GM12875 (cell line): Measurements from ENCODE around the gene EGR2.
"Not testable (repeated sequence)": the region's sequence is repeated elsewhere in the genome, so short reads cannot be mapped to it uniquely, and the experiment has no call there.

ENCODE experiments used
- H3K4me3 ChIP-seq: one replicate; pipeline ENCODE4 v1.5.1; 2011; ENCODE audit warnings: low read depth, low read length, control low read depth
- TF ChIP-seq, protein P1 (sequence below): IDR thresholded peaks from 2 replicates; pipeline ENCODE4 v1.5.1; 2011; ENCODE audit warnings: low read depth, mild to moderate bottlenecking, control low read depth, inconsistent platforms, low read length, moderate library complexity, borderline replicate concordance; ENCODE audit not compliant: insufficient read depth

EGR2 gene

DNA sequence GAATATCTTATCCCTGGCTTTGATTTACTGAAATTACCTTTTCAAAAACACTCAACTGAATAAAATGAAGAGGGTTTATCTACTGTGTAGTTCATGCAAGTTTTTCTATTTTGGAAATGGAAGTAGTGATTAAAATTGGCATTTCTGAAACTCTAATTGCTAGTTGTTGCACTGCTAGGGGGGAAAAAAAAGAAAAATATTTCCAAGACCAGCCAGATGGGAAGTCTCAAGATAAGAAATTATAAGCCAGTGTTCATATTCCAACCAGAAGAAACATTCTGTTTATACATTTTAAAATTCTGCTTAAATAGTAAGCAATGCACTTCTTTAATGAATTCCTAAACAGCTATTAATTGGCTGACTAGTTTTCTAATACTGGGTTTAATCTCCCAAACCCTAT lies 21.1 kb downstream of the EGR2 start:
- TF ChIP-seq, protein P1, sequence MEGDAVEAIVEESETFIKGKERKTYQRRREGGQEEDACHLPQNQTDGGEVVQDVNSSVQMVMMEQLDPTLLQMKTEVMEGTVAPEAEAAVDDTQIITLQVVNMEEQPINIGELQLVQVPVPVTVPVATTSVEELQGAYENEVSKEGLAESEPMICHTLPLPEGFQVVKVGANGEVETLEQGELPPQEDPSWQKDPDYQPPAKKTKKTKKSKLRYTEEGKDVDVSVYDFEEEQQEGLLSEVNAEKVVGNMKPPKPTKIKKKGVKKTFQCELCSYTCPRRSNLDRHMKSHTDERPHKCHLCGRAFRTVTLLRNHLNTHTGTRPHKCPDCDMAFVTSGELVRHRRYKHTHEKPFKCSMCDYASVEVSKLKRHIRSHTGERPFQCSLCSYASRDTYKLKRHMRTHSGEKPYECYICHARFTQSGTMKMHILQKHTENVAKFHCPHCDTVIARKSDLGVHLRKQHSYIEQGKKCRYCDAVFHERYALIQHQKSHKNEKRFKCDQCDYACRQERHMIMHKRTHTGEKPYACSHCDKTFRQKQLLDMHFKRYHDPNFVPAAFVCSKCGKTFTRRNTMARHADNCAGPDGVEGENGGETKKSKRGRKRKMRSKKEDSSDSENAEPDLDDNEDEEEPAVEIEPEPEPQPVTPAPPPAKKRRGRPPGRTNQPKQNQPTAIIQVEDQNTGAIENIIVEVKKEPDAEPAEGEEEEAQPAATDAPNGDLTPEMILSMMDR, result no peak
- no peak overlapping the region for H3K4me3 ChIP-seq

DNA sequence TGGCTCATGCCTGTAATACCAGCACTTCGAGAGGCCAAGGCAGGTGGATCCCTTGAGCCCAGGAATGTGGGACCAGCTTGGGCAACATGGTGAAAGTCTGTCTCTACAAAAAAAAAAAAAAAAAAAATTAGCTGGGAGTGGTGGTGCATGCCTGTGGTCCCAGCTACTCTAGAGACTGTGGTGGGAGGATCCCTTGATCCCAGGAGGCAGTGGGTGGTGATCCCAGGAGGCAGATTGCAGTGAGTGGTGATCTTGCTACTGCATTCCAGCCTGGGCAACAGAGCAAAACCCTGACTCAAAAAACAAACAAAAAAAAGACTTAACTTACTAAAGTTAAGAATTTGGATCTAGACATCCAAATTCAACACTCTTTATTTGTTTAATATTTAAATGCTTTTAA lies 21.9 kb downstream of the EGR2 start:
- no peak overlapping the region for H3K4me3 ChIP-seq
- TF ChIP-seq, protein P1, result no peak

DNA sequence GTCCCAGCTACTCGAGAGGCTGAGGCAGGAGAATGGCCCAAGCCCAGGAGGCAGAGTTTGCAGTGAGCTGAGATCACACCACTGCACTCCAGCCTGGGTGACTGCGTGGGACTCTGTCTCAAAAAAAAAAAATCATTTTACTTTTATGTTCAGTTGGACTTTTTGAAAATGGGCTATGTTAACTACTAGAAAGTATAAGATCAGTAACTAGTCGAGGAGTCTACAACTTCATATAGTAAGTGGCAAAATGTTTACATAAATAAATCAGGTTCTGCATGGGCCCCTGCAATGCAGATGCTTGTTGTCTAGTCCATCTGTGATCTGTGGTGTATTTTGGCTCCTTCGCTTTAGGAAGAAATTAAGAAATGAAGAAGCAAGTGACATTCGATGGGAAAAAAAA lies 23.9 kb downstream of the EGR2 start:
- TF ChIP-seq, protein P1, result no peak
- no peak overlapping the region for H3K4me3 ChIP-seq

DNA sequence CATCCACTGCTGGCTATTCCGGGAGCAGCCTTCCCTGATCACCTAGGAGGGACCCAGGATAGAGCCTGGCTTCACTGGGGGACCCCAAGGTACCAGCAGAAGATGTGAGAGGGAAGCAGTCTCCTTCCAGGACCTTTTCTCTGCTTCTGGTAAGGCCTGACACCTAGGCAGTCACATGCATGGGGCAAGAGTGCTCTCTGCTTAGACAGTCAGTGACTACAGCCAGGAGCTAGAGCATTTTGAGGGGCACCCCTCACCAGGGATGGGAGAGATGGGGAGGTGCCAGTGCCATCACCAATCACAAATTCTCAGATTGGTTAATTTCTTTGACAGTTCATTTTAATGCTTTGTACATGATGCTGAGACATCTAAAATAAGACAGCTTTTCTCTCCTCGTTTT lies 25.6 kb downstream of the EGR2 start:
- TF ChIP-seq, protein P1, result no peak

DNA sequence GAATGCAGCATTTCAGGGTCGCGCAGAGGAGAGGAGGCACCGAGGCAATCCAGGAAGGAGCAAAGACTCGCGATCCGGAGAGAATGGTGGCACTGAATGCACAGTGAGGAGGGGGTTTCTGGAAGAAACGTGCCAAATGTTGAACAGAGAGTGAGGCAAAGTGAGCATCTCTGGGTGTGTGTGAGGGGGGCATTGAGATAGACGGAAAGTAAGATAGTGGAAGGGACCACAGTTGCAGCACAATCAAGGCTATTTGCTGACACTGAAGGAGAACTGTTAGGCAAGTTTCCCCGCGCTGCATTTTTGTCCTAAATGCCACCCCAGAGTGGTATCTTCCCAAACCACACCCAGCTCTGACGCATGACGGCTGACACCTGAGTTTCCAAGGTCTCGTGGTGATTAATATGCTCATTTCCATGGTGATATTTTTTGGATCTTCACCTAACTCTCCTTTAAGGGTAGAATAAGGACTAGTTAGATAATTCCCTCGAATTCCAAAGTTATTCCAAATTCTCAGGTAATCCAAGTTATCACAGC lies 26.1 kb downstream of the EGR2 start:
- TF ChIP-seq, protein P1, result no peak
- no peak overlapping the region for H3K4me3 ChIP-seq

More for the DNA sequence above, 25.6 kb downstream of the EGR2 start:
- no peak overlapping the region for H3K4me3 ChIP-seq

DNA sequence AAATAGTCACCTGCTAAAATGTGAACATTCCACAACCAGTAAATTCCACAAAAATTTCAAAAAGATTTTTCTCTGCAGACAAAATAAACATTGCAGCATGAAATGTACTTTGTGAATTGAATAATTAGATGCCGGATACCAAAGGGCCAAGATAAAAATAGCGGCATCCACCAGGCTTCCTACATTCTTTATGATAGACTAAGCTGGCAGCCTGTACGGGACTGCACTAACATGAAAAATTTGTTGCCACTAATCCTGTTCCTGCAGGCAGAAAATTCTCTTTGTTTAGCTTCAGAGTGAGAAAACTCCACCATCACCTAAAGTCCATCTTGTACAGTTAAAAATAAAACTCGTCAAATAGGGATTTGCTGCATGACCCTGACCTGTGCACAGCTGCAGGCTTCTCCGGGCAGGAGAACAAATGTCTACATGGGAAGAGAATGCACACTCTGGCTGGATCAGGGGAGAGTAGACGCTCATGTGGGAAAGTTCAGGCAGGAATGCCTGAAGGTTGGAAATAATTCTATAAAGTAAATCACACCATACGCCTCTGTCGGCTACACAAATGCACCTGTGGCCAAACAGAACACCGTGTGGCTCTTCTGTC lies 27.2 kb downstream of the EGR2 start:
- TF ChIP-seq, protein P1, result no peak
- no peak overlapping the region for H3K4me3 ChIP-seq

DNA sequence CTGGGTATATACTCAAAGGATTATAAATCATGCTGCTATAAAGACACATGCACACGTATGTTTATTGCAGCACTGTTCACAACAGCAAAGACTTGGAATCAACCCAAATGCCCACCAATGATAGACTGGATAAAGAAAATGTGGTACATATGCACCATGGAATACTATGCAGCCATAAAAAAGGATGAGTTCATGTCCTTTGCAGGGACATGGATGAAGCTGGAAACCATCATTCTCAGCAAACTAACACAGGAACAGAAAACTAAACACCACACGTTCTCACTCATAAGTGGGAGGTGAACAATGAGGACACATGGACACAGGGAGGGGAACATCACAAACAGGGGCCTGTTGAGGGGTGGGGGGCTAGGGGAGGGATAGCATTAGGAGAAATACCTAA lies 27.9 kb downstream of the EGR2 start:
- H3K4me3 ChIP-seq, result not testable (repeated sequence)

DNA sequence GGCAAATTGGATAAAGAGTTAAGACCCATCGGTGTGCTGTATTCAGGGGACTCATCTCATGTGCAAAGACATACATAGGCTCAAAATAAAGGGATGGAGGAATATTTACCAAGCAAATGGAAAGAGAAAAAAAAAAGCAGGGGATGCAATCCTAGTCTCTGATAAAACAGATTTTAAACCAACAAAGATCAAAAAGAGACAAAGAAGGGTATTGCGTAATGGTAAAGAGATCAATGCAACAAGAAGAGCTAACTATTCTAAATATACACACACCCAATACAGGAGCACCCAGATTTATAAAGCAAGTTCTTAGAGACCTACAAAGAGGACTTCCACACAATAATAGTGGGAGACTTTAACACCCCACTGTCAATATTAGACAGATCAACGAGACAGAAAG lies 31.6 kb downstream of the EGR2 start:
- not testable (repeated sequence) for H3K4me3 ChIP-seq
